Activated naive CD4-positive, alpha-beta T cell treated with anti-CD3 and anti-CD28 coated beads for 36 hours (primary cell): ENCODE data around the gene STK38L. TPM values are rescaled to one million over a fixed set of nuclear protein-coding genes. Genes with fewer than 3 reads are reported as not detected.

Experiments used
- CTCF ChIA-PET: fragments of 350-600 bp; sonication (Branson Sonifier 250); formaldehyde crosslinking; loops from one replicate; lab custom pipeline; 2021; ENCODE audit warnings: antibody characterized with exemption; lab: Charles Lee
- DNase-seq: peaks from one replicate; pipeline ENCODE4 v3.0.0-alpha.2; 2020
- H3K27ac Mint-ChIP-seq: one replicate; pipeline ENCODE4 v1.8.0; 2021; ENCODE audit warnings: mild to moderate bottlenecking, mixed read lengths
- H3K27me3 Mint-ChIP-seq: one replicate; pipeline ENCODE4 v1.8.0; 2021; ENCODE audit warnings: low read depth, mixed read lengths
- H3K36me3 Mint-ChIP-seq: one replicate; pipeline ENCODE4 v1.8.0; 2021; ENCODE audit warnings: low read depth, mixed read lengths
- H3K4me1 Mint-ChIP-seq: one replicate; pipeline ENCODE4 v1.8.0; 2021; ENCODE audit warnings: low read depth, mixed read lengths
- H3K4me3 Mint-ChIP-seq: one replicate; pipeline ENCODE4 v1.8.0; 2021; ENCODE audit warnings: mild to moderate bottlenecking, moderate library complexity, mixed read lengths
- H3K9me3 Mint-ChIP-seq: one replicate; pipeline ENCODE4 v1.8.0; 2021; ENCODE audit warnings: mixed read lengths
- intact Hi-C: fragments of 100-400 bp; cut with micrococcal nuclease; formaldehyde crosslinking; loops from one replicate; pipeline ENCODE4 v1.15.1; 2023
- total RNA-seq, 2 experiments: library from RNA; stranded (reverse); gene quantifications; one replicate each; pipeline ENCODE4 v1.2.3, GENCODE V29; 2021

Gene STK38L
- total RNA-seq, 2 experiments from 2014 or later = 21.3 to 21.4 TPM

GRCh38 chr12:27304856-27305255, 60.8 kb downstream of the STK38L start:
- intact Hi-C loops = loop anchor here (2.0 kb wide), 1 partner anchor 398 kb away; no protein-coding TSS in a partner anchor
- CTCF ChIA-PET = interaction anchor here (0.9 to 6.6 kb wide), 17 partner anchors 10 to 453 kb away, joined by 3 to 95 read pairs (median 5); partner anchors contain the start of genes MED21 and TM7SF3
- H3K27ac Mint-ChIP-seq = no peak overlapping the region
- no peaks in the 10 kb centered on the region for H3K27me3 Mint-ChIP-seq
- H3K36me3 Mint-ChIP-seq = peaks cover 7% of the 10 kb centered on the region
- H3K9me3 Mint-ChIP-seq = no peaks in the 10 kb centered on the region
- no peaks in the 10 kb centered on the region for H3K4me1 Mint-ChIP-seq
- no peak overlapping the region for H3K4me3 Mint-ChIP-seq
- DNase-seq = no peak

DNA sequence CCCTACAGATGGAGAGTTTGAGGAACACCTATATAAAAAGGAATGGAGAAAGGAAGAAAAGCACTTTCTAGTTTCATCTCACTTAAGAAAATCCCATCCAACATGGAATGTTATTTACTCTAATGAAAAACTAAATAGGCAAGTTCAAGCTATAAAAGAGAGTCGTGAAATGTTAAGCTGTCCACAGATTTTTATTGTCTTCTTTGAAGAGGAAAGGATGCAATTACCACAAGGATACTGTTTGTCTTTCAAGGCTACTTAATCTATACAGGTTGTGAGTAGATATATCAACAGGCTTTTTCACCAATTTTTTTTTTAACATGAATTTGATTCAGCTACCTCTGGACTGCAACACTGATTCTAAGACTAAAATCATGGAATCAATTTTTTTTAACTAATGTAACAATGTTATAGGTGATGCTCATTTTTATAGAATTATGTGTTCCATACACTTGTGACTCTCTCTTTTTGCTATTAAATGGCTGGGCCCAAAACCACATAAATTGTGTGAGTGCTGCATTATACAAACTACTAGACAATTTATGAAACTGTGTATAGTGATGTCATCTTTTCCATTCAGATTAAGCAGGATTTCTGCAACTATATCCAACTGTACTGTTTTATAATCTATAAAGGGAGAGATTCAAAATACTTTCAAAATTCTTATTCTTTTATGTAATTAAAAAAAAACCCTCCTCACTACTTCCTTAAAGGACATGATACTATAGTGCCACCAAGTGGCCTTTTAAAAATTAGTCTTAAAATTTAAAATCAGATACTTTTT, 61.8 kb downstream of the STK38L start:
- Mint-ChIP-seq H3K36me3 (peaks cover 10% of the 10 kb centered on the region), H3K4me1 (no peaks in the 10 kb centered on the region), H3K27ac (no peak overlapping the region), H3K4me3 (no peak overlapping the region), H3K9me3 (no peaks in the 10 kb centered on the region), H3K27me3 (no peaks in the 10 kb centered on the region)
- intact Hi-C loops = loop anchor here (1.0 to 2.0 kb wide), 8 partner anchors 61 to 453 kb away; partner anchors contain the start of genes MED21 and STK38L
- CTCF ChIA-PET = interaction anchor here (0.5 to 6.6 kb wide), 54 partner anchors 10 to 506 kb away, joined by 3 to 95 read pairs (median 5); partner anchors contain the start of genes BMAL2, MED21 and TM7SF3
- DNase-seq = no peak

DNA sequence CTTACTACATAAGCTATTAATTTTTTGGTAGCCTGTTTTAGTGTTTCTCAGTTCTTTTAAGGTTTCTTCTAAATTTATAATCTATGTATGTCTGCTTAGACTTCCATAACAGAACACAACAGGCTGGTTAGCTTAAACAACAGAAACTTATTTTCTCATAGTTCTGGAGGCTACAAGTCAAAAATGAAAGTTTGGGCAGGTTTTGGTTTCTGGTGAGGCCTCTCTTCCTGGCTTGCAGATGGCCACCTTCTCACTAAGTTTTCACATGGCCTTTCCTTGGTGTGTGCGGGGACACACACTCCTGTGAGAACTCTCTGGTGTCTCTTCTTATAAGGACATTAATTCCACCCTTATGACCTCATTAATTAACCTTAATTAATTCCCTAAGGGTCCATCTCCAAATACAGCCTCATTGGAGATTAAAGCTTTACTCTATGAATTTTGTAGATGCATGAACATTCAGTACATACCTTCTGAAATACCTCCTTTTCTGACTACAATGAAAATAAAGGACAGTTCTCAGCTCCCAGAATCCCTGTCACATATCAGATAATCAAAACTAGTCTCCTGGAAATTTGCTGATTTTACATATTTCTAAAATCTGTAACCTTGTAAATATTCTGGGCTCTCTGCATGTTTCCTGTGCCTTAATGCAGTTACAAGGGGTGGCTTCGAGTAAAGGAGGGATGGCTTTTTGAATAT, 65.4 kb downstream of the STK38L start:
- no peak overlapping the region for H3K27ac Mint-ChIP-seq
- peaks cover 11% of the 10 kb centered on the region for H3K36me3 Mint-ChIP-seq
- CTCF ChIA-PET = no interaction called here
- H3K4me1 Mint-ChIP-seq = no peaks in the 10 kb centered on the region
- no peaks in the 10 kb centered on the region for H3K9me3 Mint-ChIP-seq
- DNase-seq = no peak
- no peaks in the 10 kb centered on the region for H3K27me3 Mint-ChIP-seq
- intact Hi-C loops = no loop called here
- no peak overlapping the region for H3K4me3 Mint-ChIP-seq

DNA sequence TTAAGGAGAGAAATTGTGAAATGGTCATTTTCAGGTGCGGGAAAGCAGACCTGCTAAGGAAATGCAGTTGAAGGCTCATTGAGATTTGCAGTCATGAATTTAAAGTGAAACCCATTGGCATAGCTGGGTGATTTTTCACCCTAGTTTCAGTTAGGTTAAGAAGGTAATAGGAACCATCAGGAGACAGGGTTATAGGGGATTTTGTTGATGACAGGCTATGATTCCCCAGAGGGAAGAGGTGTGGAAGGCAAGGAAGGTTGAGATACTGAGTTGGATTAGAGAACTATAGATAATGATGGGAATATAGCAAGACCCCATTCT, 65.9 kb downstream of the STK38L start:
- CTCF ChIA-PET = no interaction called here
- no peaks in the 10 kb centered on the region for H3K4me1 Mint-ChIP-seq
- no peaks in the 10 kb centered on the region for H3K27me3 Mint-ChIP-seq
- intact Hi-C loops = no loop called here
- no peak overlapping the region for H3K4me3 Mint-ChIP-seq
- peaks cover 11% of the 10 kb centered on the region for H3K36me3 Mint-ChIP-seq
- H3K9me3 Mint-ChIP-seq = no peaks in the 10 kb centered on the region
- no peak overlapping the region for H3K27ac Mint-ChIP-seq
- DNase-seq = no peak

GRCh38 chr12:27316947-27317346, 72.9 kb downstream of the STK38L start:
- Mint-ChIP-seq H3K27ac (no peak overlapping the region), H3K4me3 (no peak overlapping the region), H3K27me3 (no peaks in the 10 kb centered on the region), H3K36me3 (peaks cover 9% of the 10 kb centered on the region), H3K9me3 (no peaks in the 10 kb centered on the region), H3K4me1 (no peaks in the 10 kb centered on the region)
- no peak for DNase-seq
- CTCF ChIA-PET = interaction anchor here (0.6 to 1.6 kb wide), 3 partner anchors 175 to 302 kb away, joined by 3 to 5 read pairs (median 3); no protein-coding TSS in a partner anchor
- intact Hi-C loops = no loop called here

- no peak for DNase-seq
- CTCF ChIA-PET = interaction anchor here (0.6 to 2.4 kb wide), 2 partner anchors 14 to 378 kb away, joined by 3 to 15 read pairs; no protein-coding TSS in a partner anchor
- Mint-ChIP-seq H3K4me1 (no peaks in the 10 kb centered on the region), H3K27ac (no peak overlapping the region), H3K9me3 (no peaks in the 10 kb centered on the region), H3K27me3 (no peaks in the 10 kb centered on the region), H3K36me3 (peaks cover 6% of the 10 kb centered on the region), H3K4me3 (no peak overlapping the region)
- intact Hi-C loops = no loop called here
These were observed 75.3 kb downstream of the STK38L start for GRCh38 chr12:27319409-27319808.

DNA sequence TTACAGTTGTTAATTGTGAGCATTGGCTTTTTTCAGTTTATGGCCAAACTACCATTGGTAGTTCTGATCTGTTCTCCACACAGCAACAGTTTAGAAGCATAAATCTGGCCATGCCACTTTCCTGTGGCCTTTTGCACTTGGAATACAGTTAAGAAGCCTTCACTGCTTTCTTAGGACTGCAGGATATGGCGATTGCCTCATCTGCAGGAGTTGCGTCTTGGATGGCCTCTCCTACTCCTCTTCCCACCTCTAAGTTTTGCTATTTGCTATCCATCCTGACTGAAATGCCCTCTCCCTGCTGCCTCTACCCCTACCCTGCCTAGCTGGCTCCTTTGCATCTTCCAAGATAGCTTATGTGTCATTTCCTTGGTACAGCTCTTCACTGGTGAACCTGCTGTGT, 75.8 kb downstream of the STK38L start:
- H3K27me3 Mint-ChIP-seq = no peaks in the 10 kb centered on the region
- H3K36me3 Mint-ChIP-seq = peaks cover 6% of the 10 kb centered on the region
- intact Hi-C loops = no loop called here
- no peaks in the 10 kb centered on the region for H3K9me3 Mint-ChIP-seq
- H3K4me1 Mint-ChIP-seq = no peaks in the 10 kb centered on the region
- H3K4me3 Mint-ChIP-seq = no peak overlapping the region
- DNase-seq = no peak
- CTCF ChIA-PET = interaction anchor here (0.6 to 2.4 kb wide), 3 partner anchors 14 to 1168 kb away, joined by 3 to 15 read pairs (median 5); no protein-coding TSS in a partner anchor
- no peak overlapping the region for H3K27ac Mint-ChIP-seq

DNA sequence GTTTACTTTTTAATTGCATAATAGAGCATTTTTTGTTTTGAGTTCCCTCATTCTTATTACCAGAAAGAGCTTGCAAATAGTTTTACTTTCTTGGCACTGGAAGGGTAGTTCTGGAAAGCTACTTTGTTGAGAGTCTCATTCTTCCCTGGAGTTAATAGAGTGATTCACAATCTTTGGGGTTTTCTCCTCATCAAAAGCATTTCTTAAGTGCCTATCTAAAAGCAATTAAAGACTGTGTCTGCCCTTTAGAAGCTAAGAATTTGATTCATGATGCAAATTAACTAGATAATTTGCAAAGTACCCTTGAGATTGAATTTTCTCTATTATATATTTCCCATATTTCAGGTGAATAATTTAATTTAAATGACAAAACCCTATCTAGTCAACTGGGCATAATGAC, 80.4 kb downstream of the STK38L start:
- Mint-ChIP-seq H3K27me3 (no peaks in the 10 kb centered on the region), H3K4me1 (peaks cover 2% of the 10 kb centered on the region), H3K9me3 (no peaks in the 10 kb centered on the region), H3K4me3 (no peak overlapping the region), H3K36me3 (peaks cover 3% of the 10 kb centered on the region), H3K27ac (no peak overlapping the region)
- intact Hi-C loops = no loop called here
- no peak for DNase-seq
- CTCF ChIA-PET = interaction anchor here (1.0 to 1.6 kb wide), 4 partner anchors 13 to 23 kb away, joined by 3 to 12 read pairs (median 4); no protein-coding TSS in a partner anchor

DNA sequence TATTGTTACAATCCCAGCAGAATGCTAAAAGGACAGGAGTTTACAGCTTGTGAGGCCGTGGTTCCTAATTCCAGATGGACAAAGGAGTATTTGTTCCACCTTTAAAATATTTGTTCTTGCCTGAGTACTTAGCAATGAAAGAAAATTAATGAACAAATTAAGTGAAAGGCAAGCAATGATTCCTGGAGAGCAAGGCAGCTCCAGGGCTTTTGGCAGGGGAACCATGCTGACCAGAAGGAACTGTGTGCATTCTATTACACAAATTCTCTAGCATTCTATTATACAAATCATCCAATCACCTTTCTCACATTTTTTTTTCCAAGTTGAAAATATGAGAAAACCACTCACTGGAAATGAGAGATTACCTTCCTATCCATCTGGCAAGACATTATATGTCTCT, 86.8 kb downstream of the STK38L start:
- peaks cover 34% of the 10 kb centered on the region for H3K4me1 Mint-ChIP-seq
- CTCF ChIA-PET = interaction anchor here (0.7 to 1.7 kb wide), 2 partner anchors 10 to 188 kb away, joined by 3 to 4 read pairs; no protein-coding TSS in a partner anchor
- intact Hi-C loops = loop anchor here (1.0 to 5.0 kb wide), 14 partner anchors 53 to 921 kb away; partner anchors contain the start of genes FGFR1OP2, MED21, STK38L and TM7SF3
- DNase-seq = no peak
- peaks cover 6% of the 10 kb centered on the region for H3K36me3 Mint-ChIP-seq
- H3K4me3 Mint-ChIP-seq = no peak overlapping the region
- H3K27ac Mint-ChIP-seq = no peak overlapping the region
- H3K27me3 Mint-ChIP-seq = peaks cover 24% of the 10 kb centered on the region
- no peaks in the 10 kb centered on the region for H3K9me3 Mint-ChIP-seq

DNA sequence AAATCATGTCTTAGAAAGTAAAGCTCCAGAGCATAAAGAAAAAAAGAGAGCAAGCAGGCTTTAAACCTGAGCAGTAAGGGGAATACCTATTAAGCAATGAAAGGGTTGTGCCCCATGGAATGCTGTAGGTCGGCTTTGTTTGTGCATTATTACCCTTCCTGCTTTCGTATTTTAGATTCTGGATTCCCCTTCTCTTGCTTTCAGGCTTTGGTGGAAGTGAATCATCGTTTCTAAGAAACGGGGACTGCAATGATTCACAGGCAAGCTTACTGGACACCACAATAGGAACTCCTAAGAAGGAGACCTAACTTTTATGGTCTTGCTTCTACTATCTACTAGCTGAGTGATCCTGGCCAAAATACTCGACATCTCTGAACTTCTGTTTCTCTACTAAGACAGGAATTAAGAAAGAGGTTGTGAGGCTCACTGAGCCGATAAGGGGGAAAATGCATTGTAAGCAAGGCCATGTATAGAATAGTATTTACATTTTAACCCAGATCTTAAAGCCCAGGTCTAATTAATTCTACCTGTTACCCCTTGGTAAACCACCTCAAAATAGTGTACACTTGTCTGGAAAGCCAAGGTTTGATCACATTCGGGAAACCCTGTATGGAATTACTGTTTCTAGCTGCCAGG, 87.3 kb downstream of the STK38L start:
- Mint-ChIP-seq H3K36me3 (peaks cover 6% of the 10 kb centered on the region), H3K27me3 (peaks cover 30% of the 10 kb centered on the region), H3K27ac (peak overlapping the region; percentile 74), H3K4me3 (peak overlapping the region; percentile 81), H3K9me3 (no peaks in the 10 kb centered on the region), H3K4me1 (peaks cover 34% of the 10 kb centered on the region)
- CTCF ChIA-PET = interaction anchor here (0.7 to 1.7 kb wide), 2 partner anchors 10 to 189 kb away, joined by 3 to 4 read pairs; no protein-coding TSS in a partner anchor
- intact Hi-C loops = loop anchor here (1.0 to 5.0 kb wide), 14 partner anchors 53 to 921 kb away; partner anchors contain the start of genes FGFR1OP2, MED21, STK38L and TM7SF3
- peak; percentile 67 for DNase-seq

GRCh38 chr12:27331927-27332324, 87.8 kb downstream of the STK38L start:
- H3K36me3 Mint-ChIP-seq = peaks cover 4% of the 10 kb centered on the region
- CTCF ChIA-PET = interaction anchor here (1.7 kb wide), 1 partner anchor 9 kb away, joined by 4 read pairs; no protein-coding TSS in a partner anchor
- no peak for DNase-seq
- H3K27me3 Mint-ChIP-seq = peaks cover 30% of the 10 kb centered on the region
- peaks cover 34% of the 10 kb centered on the region for H3K4me1 Mint-ChIP-seq
- intact Hi-C loops = loop anchor here (1.0 to 5.0 kb wide), 16 partner anchors 52 to 920 kb away; partner anchors contain the start of genes FGFR1OP2, MED21, MRPS35 and STK38L
- no peaks in the 10 kb centered on the region for H3K9me3 Mint-ChIP-seq
- peak overlapping the region; percentile 81 for H3K4me3 Mint-ChIP-seq
- H3K27ac Mint-ChIP-seq = peak overlapping the region; percentile 74
